ENCODE results near the gene ITIH5.

Gene ITIH5

DNA sequence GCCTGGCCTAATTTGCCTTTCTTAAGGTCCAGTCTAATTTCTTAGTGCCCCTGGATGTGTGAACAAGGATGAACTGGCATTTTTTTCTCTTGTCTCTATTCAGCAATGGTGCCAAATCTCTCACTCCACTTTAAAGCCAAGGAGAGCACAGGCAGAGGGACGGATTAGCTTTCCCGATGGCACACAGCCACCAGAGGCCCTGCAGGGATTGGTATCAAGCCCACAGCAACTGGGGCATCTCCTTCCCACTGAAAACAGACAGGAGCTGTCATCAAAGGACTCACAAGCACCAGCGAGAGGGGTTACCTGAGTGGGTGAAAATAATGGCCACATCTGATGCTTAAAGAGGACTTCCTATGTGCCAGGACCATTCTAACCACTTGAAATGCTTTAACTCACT lies 83.1 kb downstream of the ITIH5 start:
- DNase-seq: no peak

DNA sequence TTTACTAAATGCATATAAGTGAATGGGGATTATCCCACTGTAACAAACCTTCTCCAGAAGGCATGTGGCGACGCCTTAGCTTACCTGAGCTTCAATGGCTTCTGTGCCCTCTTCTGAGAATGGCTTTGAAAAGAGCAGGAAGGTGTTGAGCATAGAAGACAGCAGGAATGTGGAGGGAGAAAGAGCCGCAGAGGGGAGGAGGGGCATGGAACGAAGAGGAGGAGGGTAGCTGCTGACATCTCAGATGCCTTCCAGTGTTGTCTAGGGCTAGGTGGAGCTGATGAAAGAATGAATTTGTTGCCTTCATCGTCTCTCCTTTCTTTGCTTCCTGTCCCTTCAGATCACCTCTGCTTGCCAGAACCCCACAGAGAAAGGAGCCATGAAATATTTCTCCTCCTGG lies 86.2 kb downstream of the ITIH5 start:
- no peak for DNase-seq

DNA sequence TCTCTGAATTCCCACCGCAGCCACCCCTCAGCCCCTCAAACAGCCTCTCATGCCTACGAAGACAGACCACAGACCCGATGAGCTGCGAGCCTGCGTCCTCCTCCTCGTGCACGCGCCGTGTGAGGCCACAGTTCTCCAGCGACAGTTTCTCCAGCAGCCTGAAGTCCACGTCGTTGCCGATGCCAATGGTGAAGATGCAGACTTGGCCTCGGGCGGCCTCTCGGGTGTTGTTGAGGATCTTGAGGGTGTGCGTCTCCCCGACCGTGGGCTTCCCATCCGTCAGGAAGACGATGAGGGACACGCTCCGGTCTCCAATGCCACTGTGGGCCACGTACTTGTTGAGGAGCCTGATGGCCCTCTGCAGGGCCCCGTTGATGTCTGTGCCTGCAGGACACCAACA lies 87.1 kb downstream of the ITIH5 start:
- no peak for DNase-seq

GRCh38 chr10:7577579-7577978 lies 89.2 kb downstream of the ITIH5 start:
- DNase-seq: no peak

DNA sequence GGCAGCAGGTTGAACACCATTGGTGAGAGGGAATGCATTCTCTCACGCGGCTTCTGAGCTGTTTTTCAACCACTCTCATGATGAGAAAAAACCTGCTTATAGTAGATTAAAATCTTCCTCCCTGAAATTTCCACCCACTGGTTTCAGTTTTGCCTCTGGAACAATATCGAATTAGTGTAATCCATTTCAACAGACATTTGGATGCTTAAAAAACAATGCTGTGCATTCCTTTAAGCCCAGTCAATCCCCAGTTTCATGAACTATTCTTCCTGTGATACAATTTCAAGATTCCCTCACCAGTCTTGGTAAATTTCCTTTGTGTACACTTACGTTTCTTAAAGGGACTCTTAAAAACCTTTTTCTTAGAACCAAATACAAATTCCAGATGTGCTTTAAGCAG lies 89.6 kb downstream of the ITIH5 start:
- peak; percentile 7 for DNase-seq

DNA sequence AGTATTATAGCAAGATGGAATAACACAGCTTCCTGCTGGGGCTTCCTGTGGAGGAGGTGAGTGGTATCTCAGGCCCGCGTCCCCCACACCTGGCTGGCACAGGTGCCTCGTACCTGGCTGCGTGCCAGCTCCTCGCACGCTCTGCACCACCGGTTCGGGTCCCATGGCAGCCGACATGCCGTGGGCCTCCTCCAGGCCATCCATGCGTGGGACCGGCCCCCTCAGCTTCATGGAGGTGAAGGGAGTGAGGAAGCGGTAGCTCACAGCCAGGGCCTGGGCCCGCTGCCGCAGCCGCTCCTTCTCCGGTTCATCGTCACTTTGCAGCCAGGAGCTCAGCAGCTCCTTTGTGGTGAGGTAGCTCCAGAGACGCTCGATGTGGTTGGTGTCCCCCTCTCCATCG lies 90.4 kb downstream of the ITIH5 start:
- DNase-seq: no peak

GRCh38 chr10:7572391-7572790 lies 94.4 kb downstream of the ITIH5 start:
- DNase-seq: peak; percentile 68

- DNase-seq: peak; percentile 65
Measured at GRCh38 chr10:7571981-7572380, 94.8 kb downstream of the ITIH5 start.

- DNase-seq: no peak
Measured at GRCh38 chr10:7567911-7568620, 98.7 kb downstream of the ITIH5 start.

DNA sequence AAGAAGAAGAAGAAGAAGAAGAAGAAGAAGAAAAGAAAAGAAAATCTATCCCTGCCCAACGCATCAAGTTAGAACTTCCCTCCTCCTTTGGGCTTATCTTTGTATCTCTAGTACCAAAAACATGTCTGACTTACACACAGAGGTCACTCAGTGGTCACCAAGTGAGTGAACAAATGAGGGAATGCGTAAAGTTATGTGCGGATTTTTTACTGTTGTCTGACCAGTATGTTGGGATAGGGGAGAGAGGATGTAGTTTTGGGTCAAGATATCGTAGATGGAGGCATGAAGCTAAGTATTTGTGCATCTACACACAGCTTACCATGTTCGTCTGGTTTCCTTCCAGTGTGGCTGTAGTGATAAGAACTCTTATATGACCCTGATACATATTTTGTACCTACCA lies 99.9 kb downstream of the ITIH5 start:
- no peak for DNase-seq

DNA sequence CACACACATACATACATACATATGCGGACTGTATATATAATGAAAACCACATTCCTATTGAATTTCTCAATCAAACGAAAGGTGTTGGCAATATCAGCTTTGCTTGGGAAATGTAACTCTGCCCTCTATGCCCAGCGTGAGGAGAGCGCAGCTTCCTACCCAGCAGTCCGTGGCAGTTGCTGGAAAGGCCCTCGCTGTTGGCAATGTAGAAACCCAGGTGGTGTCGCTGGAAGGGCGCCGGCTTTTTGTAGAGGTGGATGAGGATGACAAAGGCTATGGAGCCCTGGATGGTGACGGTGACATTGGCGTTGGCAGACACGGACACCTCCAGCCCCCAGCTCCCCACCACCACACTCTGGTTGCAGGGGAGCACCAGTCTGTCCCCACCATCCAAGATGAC lies 100.9 kb downstream of the ITIH5 start:
- no peak for DNase-seq

DNA sequence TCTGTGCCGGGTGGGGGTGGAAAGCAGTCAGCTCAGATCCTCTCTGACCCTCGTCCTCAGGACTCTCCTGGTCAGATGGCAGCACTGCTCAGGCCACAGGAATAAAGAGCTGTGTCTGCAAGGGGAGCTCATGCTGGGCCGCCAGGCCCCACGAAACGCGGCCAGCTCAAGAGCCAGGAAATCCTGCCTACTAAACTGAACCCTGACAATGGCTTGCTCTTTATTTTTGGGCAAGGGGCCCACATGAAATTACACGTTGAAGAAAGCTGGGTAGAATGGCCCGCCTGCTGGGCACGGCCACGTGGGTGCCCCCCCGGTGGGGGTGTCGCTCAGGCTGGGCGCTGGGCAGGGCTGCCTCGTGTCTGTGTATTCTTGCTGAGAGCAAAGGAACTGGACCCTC lies 103.0 kb downstream of the ITIH5 start:
- DNase-seq: no peak

- peak; percentile 84 for DNase-seq
Measured at GRCh38 chr10:7563368-7563767, 103.4 kb downstream of the ITIH5 start.

GRCh38 chr10:7561985-7562384 lies 104.8 kb downstream of the ITIH5 start:
- no peak for DNase-seq

DNA sequence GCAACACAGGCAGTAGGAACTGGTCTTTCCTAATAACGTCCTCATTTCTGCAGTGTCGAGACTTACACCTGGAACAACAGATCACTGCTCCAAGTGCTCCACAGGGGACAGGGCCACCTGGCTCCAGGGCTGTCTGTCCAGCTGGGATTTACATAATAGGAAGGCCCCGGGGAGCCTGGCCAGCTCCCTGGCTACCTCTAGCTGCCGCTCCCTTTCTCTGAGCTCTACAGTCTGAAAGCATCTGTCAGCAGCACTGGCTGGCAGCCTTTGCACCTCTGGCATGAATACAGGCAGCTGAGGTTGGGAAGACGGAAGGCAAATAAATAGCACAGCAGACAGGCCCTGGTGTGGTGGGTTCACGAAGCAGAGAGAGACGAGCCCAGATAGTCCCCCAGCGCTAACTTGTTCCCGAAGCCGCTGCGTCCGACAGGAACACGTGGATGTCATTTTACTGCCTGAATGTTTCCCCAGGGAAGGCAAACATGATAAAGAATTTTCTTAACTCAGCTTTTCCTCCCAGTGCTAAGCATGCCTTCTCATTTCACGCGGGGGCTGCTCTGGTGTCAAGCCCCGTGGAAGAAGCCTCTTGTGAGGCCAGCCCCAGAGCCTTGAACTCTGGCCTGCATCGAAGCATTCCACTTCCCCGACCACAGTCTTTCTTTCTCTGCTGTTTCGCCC lies 105.4 kb downstream of the ITIH5 start:
- peak; percentile 29 for DNase-seq

DNA sequence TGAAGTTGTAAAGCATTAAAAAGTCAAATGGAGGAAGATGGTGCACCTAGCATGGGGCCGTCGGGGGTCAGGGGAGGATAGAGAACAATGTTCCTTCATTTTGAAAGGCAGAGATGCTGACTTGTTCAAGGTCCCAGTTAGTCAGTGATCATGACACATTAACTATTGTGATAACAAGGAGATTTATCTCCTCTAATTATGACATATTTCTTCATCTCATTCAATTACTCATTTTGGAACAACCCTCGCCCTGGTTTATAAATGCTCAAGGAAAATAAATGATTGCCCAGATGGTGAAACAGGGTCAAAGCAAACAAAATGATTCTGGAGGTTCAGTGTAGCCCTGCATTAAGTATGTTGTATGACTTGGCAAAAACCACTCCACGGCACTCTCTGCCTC lies 106.2 kb downstream of the ITIH5 start:
- no peak for DNase-seq

GRCh38 chr10:7559386-7559785 lies 107.4 kb downstream of the ITIH5 start:
- DNase-seq: peak; percentile 73

DNA sequence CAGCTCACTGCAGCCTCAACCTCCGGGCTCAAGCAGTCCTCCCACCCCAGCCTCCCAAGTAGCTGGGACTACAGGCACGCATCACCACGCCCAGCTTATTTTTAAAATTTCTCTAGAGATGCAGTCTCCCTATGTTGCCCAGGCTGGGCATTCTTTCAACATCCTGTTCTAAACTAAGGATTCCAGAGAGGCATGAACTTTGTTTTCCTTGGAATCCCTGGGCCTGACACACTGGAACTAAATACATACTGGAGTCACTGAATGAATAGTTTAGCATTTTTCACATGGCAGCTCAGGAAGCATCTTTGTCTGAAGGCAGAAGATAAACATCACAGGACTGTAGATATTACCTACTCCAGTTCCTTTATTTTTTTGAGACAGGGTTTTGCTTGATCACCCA lies 108.7 kb downstream of the ITIH5 start:
- peak; percentile 75 for DNase-seq

DNA sequence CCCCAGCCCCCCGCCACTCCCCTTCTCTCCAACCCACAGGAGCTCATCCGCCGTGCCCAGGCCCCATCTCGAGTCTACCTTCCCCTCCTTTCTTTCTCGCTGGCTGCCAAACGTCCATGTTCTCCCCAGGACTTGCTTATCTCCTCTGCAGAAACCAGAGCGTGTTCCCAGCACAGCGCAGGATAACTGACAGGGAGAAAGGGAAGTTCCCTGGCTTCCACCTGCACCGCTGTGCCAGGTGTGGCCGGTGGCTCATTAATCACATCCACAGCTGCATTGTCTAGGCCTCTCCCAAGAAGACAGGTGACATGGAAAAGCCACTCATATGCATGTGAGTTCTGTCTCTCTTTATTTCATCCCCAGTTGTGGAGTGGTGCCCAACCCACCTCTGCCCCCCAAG lies 113.2 kb downstream of the ITIH5 start:
- no peak for DNase-seq

- no peak for DNase-seq
Measured at GRCh38 chr10:7551950-7552716, 114.6 kb downstream of the ITIH5 start.

DNA sequence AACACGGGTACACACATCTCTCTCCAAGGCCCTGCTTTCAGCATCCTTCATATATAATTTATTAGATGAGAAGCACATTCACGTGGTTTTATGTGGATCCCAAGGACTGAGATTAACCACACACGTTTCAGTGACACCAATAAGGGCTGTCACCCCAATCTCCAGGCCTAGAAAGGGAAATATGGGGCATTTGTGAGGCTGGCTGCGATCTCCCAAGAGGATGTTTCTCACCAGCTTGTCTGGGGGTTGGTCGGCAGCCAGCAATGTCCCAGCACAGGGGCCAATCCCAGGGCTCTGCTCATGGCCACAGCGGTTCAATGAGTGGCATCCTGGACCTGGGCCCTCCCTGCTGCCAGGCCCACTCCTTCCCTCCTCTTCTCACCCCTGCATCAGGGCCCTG lies 115.5 kb downstream of the ITIH5 start:
- no peak for DNase-seq

DNA sequence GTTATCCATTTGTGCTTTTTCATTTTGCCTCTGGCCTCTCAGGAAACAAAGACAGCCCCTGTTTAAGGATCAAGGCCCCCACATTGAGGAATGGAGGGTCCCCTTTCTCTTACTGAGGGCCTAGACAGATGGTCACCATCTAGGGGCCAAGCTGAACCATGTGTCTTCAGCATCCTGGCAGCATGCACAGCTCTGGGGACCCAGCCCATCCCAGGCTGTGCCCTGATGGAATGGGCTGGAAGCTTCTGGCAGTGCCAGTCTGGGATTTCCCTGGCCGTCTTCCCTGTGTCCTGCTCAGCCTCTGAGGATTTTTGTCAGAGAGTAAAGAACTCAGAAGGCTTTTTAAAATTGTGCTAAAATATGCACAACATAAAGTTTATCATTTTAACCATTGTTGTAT lies 116.8 kb downstream of the ITIH5 start:
- no peak for DNase-seq

GRCh38 chr10:7547829-7548228 lies 118.9 kb downstream of the ITIH5 start:
- DNase-seq: no peak

DNA sequence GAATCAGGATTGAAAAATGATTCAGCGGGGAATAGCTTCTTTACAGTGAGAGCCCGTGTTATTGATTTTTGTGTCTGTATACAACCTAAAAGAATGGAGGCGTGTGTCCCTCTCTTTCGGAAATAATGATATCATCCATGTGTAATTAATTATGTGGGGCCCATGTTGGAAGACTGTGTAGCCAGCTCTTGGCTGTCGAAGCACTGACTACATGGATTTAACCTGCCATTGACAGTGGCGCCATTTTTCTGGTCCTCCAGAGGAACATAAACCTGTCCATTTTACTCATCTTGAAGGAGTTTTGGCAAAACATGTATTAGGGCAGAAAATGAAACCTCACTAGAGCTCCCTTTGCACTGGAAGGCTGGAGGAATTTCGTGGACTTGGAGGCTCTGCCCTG lies 119.6 kb downstream of the ITIH5 start:
- no peak for DNase-seq
